ENCODE results near the gene ILF2. TPM values are rescaled to one million over a fixed set of nuclear protein-coding genes. Genes with fewer than 3 reads are reported as not detected.

The ILF2 gene
- total and polyA plus RNA-seq, 2 of the 13 experiments (the other 11 are each of a cell fraction or from before 2014, with no cell fraction given): 292 to 366 TPM

DNA sequence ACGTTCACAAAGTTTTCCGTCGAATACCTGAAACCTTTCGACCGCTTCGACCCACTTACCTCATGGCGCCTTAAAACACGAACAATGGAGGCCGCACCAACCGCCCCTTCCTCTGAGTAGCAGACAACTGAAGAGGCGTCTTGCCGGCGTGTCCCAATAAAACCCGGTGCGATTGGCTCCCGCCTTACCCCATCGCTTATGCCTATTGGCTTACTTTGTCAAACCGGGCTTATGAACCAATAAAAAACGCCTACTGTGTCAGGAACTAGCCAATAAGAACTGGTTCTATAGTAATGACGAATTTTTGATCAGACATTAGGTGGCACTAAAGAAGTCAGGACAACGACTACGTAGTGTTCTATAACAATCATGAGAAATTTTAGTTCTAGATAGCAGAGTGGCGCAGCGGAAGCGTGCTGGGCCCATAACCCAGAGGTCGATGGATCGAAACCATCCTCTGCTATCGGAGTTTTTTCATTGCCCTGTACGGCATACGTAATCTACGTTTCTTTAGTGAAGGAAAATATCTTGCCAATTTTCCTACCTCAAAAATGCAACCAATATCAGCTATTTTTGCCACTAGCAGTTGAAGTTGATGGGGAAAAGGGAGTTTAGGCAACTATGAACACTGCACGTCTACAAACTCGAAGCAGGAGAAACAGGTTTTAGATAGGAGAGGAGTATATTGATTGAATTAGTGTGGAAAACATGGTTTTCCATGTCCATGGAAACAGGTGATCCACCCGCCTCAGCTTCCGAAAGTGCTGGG is at the start of gene ILF2 (continued):
- TF ChIP-seq, protein P1, sequence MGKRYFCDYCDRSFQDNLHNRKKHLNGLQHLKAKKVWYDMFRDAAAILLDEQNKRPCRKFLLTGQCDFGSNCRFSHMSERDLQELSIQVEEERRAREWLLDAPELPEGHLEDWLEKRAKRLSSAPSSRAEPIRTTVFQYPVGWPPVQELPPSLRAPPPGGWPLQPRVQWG (CRISPR knock-in tag; IDR thresholded peaks at IDR 0.05; ENCODE audit: borderline replicate concordance, low read depth): no peak
- TF ChIP-seq, protein P2, sequence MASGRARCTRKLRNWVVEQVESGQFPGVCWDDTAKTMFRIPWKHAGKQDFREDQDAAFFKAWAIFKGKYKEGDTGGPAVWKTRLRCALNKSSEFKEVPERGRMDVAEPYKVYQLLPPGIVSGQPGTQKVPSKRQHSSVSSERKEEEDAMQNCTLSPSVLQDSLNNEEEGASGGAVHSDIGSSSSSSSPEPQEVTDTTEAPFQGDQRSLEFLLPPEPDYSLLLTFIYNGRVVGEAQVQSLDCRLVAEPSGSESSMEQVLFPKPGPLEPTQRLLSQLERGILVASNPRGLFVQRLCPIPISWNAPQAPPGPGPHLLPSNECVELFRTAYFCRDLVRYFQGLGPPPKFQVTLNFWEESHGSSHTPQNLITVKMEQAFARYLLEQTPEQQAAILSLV (CRISPR knock-in tag; IDR thresholded peaks at IDR 0.05; ENCODE audit: borderline replicate concordance): no peak
- peak; percentile 87 for TF ChIP-seq ZFP82 (CRISPR knock-in tag; IDR thresholded peaks at IDR 0.05; ENCODE audit: borderline replicate concordance)
- no peak for TF ChIP-seq KLF6 (CRISPR knock-in tag; IDR thresholded peaks at IDR 0.05)
- TF ChIP-seq, protein P3, sequence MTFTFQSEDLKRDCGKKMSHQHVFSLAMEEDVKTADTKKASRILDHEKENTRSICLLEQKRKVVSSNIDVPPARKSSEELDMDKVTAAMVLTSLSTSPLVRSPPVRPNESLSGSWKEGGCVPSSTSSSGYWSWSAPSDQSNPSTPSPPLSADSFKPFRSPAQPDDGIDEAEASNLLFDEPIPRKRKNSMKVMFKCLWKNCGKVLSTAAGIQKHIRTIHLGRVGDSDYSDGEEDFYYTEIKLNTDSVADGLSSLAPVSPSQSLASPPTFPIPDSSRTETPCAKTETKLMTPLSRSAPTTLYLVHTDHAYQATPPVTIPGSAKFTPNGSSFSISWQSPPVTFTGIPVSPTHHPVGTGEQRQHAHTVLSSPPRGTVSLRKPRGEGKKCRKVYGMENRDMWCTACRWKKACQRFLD (CRISPR knock-in tag; IDR thresholded peaks at IDR 0.05; ENCODE audit: borderline replicate concordance): no peak
- TF ChIP-seq ZFP1 (CRISPR knock-in tag; IDR thresholded peaks at IDR 0.05): no peak
- TF ChIP-seq ZNF160 (CRISPR knock-in tag; IDR thresholded peaks at IDR 0.05): no peak
- no peak for TF ChIP-seq TEAD2 (CRISPR knock-in tag; IDR thresholded peaks at IDR 0.05)
- peak; percentile 61; the same call in 1 of the 2 replicates for TF ChIP-seq E2F1 (CRISPR knock-in tag; IDR thresholded peaks at IDR 0.05)
- TF ChIP-seq ZKSCAN8 (CRISPR knock-in tag; IDR thresholded peaks at IDR 0.05; ENCODE audit: borderline replicate concordance): peak; percentile 84
- no peak for TF ChIP-seq PRPF4 (IDR thresholded peaks at IDR 0.05; ENCODE audit: low read depth, low read length, poor library complexity, severe bottlenecking)
- TF ChIP-seq ETV5 (CRISPR knock-in tag; IDR thresholded peaks at IDR 0.05; ENCODE audit: borderline replicate concordance): peak; percentile 74
- TF ChIP-seq ZNF550 (CRISPR knock-in tag; IDR thresholded peaks at IDR 0.05; ENCODE audit: borderline replicate concordance): no peak
- 0 out of 2 replicates have a peak, but pooled peaks have one; percentile 25 for TF ChIP-seq ZNF335 (CRISPR knock-in tag; IDR thresholded peaks at IDR 0.05)
- TF ChIP-seq FOXA3 (CRISPR knock-in tag; IDR thresholded peaks at IDR 0.05): peak; percentile 30; the same call in 1 of the 2 replicates
- no peak for TF ChIP-seq ZBTB3 (CRISPR knock-in tag; IDR thresholded peaks at IDR 0.05; ENCODE audit: borderline replicate concordance, low read depth)
- TF ChIP-seq ZNF577 (CRISPR knock-in tag; IDR thresholded peaks at IDR 0.05; ENCODE audit: borderline replicate concordance, low read depth): no peak
- peak; percentile 29; the same call in 1 of the 2 replicates for TF ChIP-seq DR1 (CRISPR knock-in tag; IDR thresholded peaks at IDR 0.05)
- no peak for TF ChIP-seq FUBP1 (CRISPR knock-in tag; IDR thresholded peaks at IDR 0.05; ENCODE audit: borderline replicate concordance)
- peak; percentile 33; the same call in 1 of the 2 replicates for TF ChIP-seq TGIF2 (CRISPR knock-in tag; IDR thresholded peaks at IDR 0.05)
- peak; percentile 86 for TF ChIP-seq ZNF547 (CRISPR knock-in tag; IDR thresholded peaks at IDR 0.05)
- no peak for TF ChIP-seq ZBTB1 (CRISPR knock-in tag; IDR thresholded peaks at IDR 0.05; ENCODE audit: borderline replicate concordance)
- TF ChIP-seq DBP (CRISPR knock-in tag; IDR thresholded peaks at IDR 0.05; ENCODE audit: not compliant biosample characterization): no peak
